ENCODE data around the gene MTARC2. TPM values are rescaled to one million over a fixed set of nuclear protein-coding genes. Genes with fewer than 3 reads are reported as not detected.

MTARC2 gene
- total and polyA plus RNA-seq, 2 experiments from 2014 or later, result 1.9 to 4.8 TPM

DNA sequence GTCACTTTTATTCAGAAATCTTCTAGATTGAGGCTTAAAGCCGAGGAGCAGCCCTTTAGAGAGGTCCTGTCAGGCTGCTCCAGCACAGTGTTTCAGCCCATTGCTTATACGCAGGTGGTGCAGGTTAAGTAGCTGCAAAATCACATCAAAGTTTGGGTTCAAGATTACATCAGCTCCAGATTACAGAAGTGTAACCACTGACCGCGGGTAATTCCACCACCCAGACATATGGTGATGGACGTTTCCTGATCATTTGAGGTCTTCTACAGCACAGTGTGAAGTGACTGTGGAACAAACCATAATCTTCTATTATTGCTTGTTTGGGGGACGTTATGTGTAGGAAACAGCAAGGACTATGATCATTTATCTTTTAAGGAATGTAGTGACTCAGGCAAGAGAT, 46.1 kb upstream of the MTARC2 start:
- H3K36me3 ChIP-seq (ENCODE audit: low read depth), result no peaks in the 10 kb centered on the region
- no peak for TF ChIP-seq EZH2 (IDR thresholded peaks at IDR 0.05; ENCODE audit: insufficient read depth, poor library complexity, severe bottlenecking)
- no peak overlapping the region for H3K9ac ChIP-seq
- no peaks in the 10 kb centered on the region for H3K79me2 ChIP-seq (ENCODE audit: insufficient read depth)
- no peak overlapping the region for H3K4me3 ChIP-seq
- no peak overlapping the region for H2AFZ ChIP-seq
- in situ Hi-C loops (cut with MboI), result no loop called here
- DNase-seq, result no peak
- no peak overlapping the region for H3K4me2 ChIP-seq (ENCODE audit: unreplicated experiment)
- H3K27ac ChIP-seq, result no peak overlapping the region
- WGBS, 2 experiments (ENCODE audit: low coverage in 1 of 2, low lambda C conversion rate in 2 of 2, missing lambda C conversion rate in 2 of 2), result 64 to 74% methylated on average over 6 of the region's 6 CpGs
- H3K4me1 ChIP-seq (ENCODE audit: insufficient read depth), result no peaks in the 10 kb centered on the region
- no peaks in the 10 kb centered on the region for H3F3A ChIP-seq (ENCODE audit: insufficient read depth)
- no peaks in the 10 kb centered on the region for H3K9me2 ChIP-seq (ENCODE audit: insufficient read depth)
- H4K20me1 ChIP-seq (ENCODE audit: insufficient read depth), result no peaks in the 10 kb centered on the region
- H3K27me3 ChIP-seq (replicated peaks; ENCODE audit: insufficient read depth), result 0 out of 2 replicates have a peak, but pooled peaks cover 10% of the 10 kb centered on the region
- no peaks in the 10 kb centered on the region for H3K9me3 ChIP-seq (ENCODE audit: low read depth)

DNA sequence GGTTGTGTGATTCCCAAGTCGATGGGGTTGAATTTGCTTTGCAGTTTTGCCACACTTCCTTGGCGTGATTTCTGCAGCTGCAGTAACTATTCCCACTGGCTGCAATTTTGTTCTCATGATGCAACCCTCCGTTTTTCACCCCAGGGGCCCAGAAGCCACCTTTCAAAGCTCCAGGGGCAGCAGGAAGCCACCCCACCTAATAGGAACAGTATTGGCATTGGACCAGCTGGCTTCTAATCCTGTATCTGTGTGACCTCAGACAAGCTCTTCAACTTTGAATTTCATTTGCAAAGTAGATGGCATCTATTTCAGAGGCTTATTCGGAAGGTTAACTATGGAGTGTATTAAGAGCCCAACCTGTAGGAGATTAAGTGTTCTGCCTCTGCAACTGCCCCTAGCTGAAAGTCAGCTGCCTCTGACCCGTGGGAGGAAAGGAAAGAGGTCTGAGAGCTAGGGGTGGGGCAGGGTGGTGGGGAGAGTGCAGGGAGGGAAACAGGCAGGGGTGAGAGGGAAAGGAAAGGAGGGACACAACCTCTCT, 45.3 kb upstream of the MTARC2 start:
- Histone ChIP-seq H3K9me3 (ENCODE audit: low read depth) (no peaks in the 10 kb centered on the region), H3K4me3 (no peak overlapping the region), H3K27me3 (replicated peaks; ENCODE audit: insufficient read depth) (0 out of 2 replicates have a peak, but pooled peaks cover 10% of the 10 kb centered on the region), H2AFZ (no peak overlapping the region), H3K36me3 (ENCODE audit: low read depth) (no peaks in the 10 kb centered on the region), H3K4me2 (ENCODE audit: unreplicated experiment) (no peak overlapping the region), H3K79me2 (ENCODE audit: insufficient read depth) (no peaks in the 10 kb centered on the region), H3K9ac (no peak overlapping the region), H3F3A (ENCODE audit: insufficient read depth) (no peaks in the 10 kb centered on the region), H3K9me2 (ENCODE audit: insufficient read depth) (no peaks in the 10 kb centered on the region), H3K4me1 (ENCODE audit: insufficient read depth) (no peaks in the 10 kb centered on the region), H3K27ac (no peak overlapping the region), H4K20me1 (ENCODE audit: insufficient read depth) (no peaks in the 10 kb centered on the region)
- in situ Hi-C loops (cut with MboI), result no loop called here
- 29 to 31% methylated on average over 5 of the region's 5 CpGs for WGBS, 2 experiments (ENCODE audit: low coverage in 1 of 2, low lambda C conversion rate in 2 of 2, missing lambda C conversion rate in 2 of 2)
- TF ChIP-seq EZH2 (IDR thresholded peaks at IDR 0.05; ENCODE audit: insufficient read depth, poor library complexity, severe bottlenecking) (no peak), EZH2phosphoT487 (IDR thresholded peaks at IDR 0.05; ENCODE audit: insufficient read depth, low read depth) (no peak)
- DNase-seq, result no peak

GRCh38 chr1:220703305-220703704, 44.8 kb upstream of the MTARC2 start:
- no peak overlapping the region for H3K4me2 ChIP-seq (ENCODE audit: unreplicated experiment)
- no peaks in the 10 kb centered on the region for H3K9me2 ChIP-seq (ENCODE audit: insufficient read depth)
- H3K4me1 ChIP-seq (ENCODE audit: insufficient read depth), result no peaks in the 10 kb centered on the region
- no peak for DNase-seq
- WGBS, 2 experiments (ENCODE audit: low coverage in 1 of 2, low lambda C conversion rate in 2 of 2, missing lambda C conversion rate in 2 of 2), result 67 to 71% methylated on average over 4 of the region's 4 CpGs
- in situ Hi-C loops (cut with MboI), result no loop called here
- H3K9ac ChIP-seq, result no peak overlapping the region
- H3K9me3 ChIP-seq (ENCODE audit: low read depth), result no peaks in the 10 kb centered on the region
- no peaks in the 10 kb centered on the region for H4K20me1 ChIP-seq (ENCODE audit: insufficient read depth)
- H3K27ac ChIP-seq, result no peak overlapping the region
- H2AFZ ChIP-seq, result no peak overlapping the region
- H3K27me3 ChIP-seq (replicated peaks; ENCODE audit: insufficient read depth), result 0 out of 2 replicates have a peak, but pooled peaks cover 10% of the 10 kb centered on the region
- H3F3A ChIP-seq (ENCODE audit: insufficient read depth), result no peaks in the 10 kb centered on the region
- no peak overlapping the region for H3K4me3 ChIP-seq
- no peaks in the 10 kb centered on the region for H3K79me2 ChIP-seq (ENCODE audit: insufficient read depth)
- no peaks in the 10 kb centered on the region for H3K36me3 ChIP-seq (ENCODE audit: low read depth)
- TF ChIP-seq EZH2 (IDR thresholded peaks at IDR 0.05; ENCODE audit: insufficient read depth, poor library complexity, severe bottlenecking) (no peak), EZH2phosphoT487 (IDR thresholded peaks at IDR 0.05; ENCODE audit: insufficient read depth, low read depth) (no peak)

DNA sequence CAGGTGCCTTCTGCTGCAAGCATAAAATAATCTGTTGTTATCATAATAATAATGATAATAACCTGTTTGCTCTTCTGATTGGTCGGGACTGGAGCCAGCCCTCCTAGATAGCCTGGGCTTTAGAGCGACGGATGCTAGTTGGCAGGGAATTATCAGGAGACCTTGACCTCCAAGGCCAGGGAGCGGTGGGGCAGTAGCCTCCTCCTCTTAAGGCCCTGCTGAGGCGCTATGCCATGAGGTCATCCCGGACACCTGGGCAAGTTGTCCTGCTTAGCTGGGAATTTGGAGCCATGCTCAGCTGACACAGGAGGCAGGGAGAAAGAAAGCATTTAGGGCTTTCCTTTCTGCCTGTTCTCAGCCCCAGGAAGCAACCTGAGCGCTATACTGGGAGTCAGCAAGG, 42.3 kb upstream of the MTARC2 start:
- Histone ChIP-seq H3K9me2 (ENCODE audit: insufficient read depth) (no peaks in the 10 kb centered on the region), H2AFZ (no peak overlapping the region), H3K9me3 (ENCODE audit: low read depth) (no peaks in the 10 kb centered on the region), H4K20me1 (ENCODE audit: insufficient read depth) (no peaks in the 10 kb centered on the region), H3K27me3 (replicated peaks; ENCODE audit: insufficient read depth) (0 out of 2 replicates have a peak, but pooled peaks cover 10% of the 10 kb centered on the region), H3F3A (ENCODE audit: insufficient read depth) (no peaks in the 10 kb centered on the region), H3K27ac (no peak overlapping the region), H3K4me2 (ENCODE audit: unreplicated experiment) (no peak overlapping the region), H3K9ac (no peak overlapping the region), H3K79me2 (ENCODE audit: insufficient read depth) (no peaks in the 10 kb centered on the region), H3K36me3 (ENCODE audit: low read depth) (no peaks in the 10 kb centered on the region), H3K4me3 (no peak overlapping the region), H3K4me1 (ENCODE audit: insufficient read depth) (no peaks in the 10 kb centered on the region)
- TF ChIP-seq EZH2phosphoT487 (IDR thresholded peaks at IDR 0.05; ENCODE audit: insufficient read depth, low read depth) (no peak), EZH2 (IDR thresholded peaks at IDR 0.05; ENCODE audit: insufficient read depth, poor library complexity, severe bottlenecking) (no peak)
- in situ Hi-C loops (cut with MboI), result no loop called here
- DNase-seq, result no peak
- 76 to 79% methylated on average over 6 to 7 of the region's 7 CpGs for WGBS, 2 experiments (ENCODE audit: low coverage in 1 of 2, low lambda C conversion rate in 2 of 2, missing lambda C conversion rate in 2 of 2)

- H3K9me3 ChIP-seq (ENCODE audit: low read depth), result no peaks in the 10 kb centered on the region
- H3F3A ChIP-seq (ENCODE audit: insufficient read depth), result no peaks in the 10 kb centered on the region
- no peak overlapping the region for H3K27ac ChIP-seq
- in situ Hi-C loops (cut with MboI), result no loop called here
- no peaks in the 10 kb centered on the region for H3K36me3 ChIP-seq (ENCODE audit: low read depth)
- DNase-seq, result no peak
- TF ChIP-seq EZH2phosphoT487 (IDR thresholded peaks at IDR 0.05; ENCODE audit: insufficient read depth, low read depth) (no peak), EZH2 (IDR thresholded peaks at IDR 0.05; ENCODE audit: insufficient read depth, poor library complexity, severe bottlenecking) (no peak)
- no peaks in the 10 kb centered on the region for H4K20me1 ChIP-seq (ENCODE audit: insufficient read depth)
- no peaks in the 10 kb centered on the region for H3K4me1 ChIP-seq (ENCODE audit: insufficient read depth)
- no peaks in the 10 kb centered on the region for H3K9me2 ChIP-seq (ENCODE audit: insufficient read depth)
- H3K4me3 ChIP-seq, result no peak overlapping the region
- H3K79me2 ChIP-seq (ENCODE audit: insufficient read depth), result no peaks in the 10 kb centered on the region
- H3K4me2 ChIP-seq (ENCODE audit: unreplicated experiment), result no peak overlapping the region
- H2AFZ ChIP-seq, result no peak overlapping the region
- H3K9ac ChIP-seq, result no peak overlapping the region
- H3K27me3 ChIP-seq (replicated peaks; ENCODE audit: insufficient read depth), result 0 out of 2 replicates have a peak, but pooled peaks cover 9% of the 10 kb centered on the region
- WGBS, 2 experiments (ENCODE audit: low coverage in 1 of 2, low lambda C conversion rate in 2 of 2, missing lambda C conversion rate in 2 of 2), result 25 to 28% methylated on average over 9 of the region's 9 CpGs
Measured at GRCh38 chr1:220706480-220706879, 41.6 kb upstream of the MTARC2 start.

Data from GM23248 (cell line).